Measurements from ENCODE around the gene TGFBR3L.

GRCh38 chr19:7868326-7868670 lies 46.3 kb upstream of the TGFBR3L start:
- TF ChIP-seq CTCF (optimal IDR thresholded peaks at IDR 0.05 in 1 of 3, IDR thresholded peaks at IDR 0.05 in 1 of 3, conservative IDR thresholded peaks at IDR 0.05 in 1 of 3; ENCODE audit: extremely low read depth in 1 of 3, insufficient read depth in 2 of 3, low read length in 3 of 3) (no peak), EZH2 (IDR thresholded peaks at IDR 0.05; ENCODE audit: low read length) (no peak)

Data from keratinocyte (primary cell).